Activated CD4-positive, CD25-positive, alpha-beta regulatory T cell treated with anti-CD3 and anti-CD28 coated beads, Interleukin-2, amount 50 U/mL, for 16 hours (primary cell): ENCODE results near the gene CBR1.

Experiments
- DNase-seq: peaks from one replicate; pipeline ENCODE4 v3.0.0-alpha.2; 2020; ENCODE audit warnings: low read depth, low spot score

CBR1 gene

DNA sequence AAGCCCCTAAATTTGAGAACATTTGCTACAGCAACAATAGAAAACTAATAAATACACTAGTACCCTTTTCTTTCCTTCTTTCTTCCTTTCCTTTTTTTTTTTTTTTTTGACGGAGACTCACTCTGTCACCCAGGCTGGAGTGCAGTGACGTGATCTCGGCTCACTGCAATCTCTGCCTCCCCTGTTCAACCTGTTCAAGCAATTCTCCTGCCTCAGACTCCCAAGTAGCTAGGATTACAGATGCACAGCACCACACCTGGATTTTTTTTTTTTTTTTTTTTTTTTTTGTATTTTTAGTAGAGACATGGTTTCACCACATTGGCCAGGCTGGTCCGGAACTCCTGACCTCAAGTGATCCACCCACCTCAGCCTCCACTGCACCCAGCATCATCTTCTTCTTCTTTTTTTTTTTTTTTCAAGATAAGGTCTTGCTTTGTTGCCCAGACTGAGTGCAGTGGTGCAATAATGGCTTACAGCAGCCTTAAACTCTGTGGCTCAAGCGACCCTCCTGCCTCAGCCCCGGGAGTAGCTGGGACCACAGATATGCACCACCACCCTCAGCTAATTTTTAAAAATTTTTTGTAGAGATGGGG lies 45.4 kb downstream of the CBR1 start:
- no peak for DNase-seq

DNA sequence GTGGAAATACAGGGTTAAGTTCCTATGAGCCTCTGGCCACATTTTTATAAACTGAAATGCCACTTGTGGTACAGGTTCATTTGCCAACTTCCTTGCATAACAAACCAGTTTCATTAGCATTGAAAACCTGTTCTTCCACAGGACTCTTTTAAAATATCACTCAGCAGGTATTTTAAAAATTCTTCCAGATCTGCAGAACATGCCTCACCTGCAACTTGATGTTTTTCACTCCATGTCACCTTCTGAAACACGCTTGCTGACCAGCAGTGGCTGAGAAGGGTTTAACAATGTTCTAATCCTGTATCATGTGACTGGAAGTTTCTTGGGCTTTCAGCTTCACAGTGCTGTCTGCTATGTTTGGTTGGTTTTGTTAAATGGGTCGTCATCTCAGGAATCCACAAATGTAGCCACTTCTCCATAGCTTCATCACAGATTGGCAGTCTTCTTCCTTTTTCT lies 47.5 kb downstream of the CBR1 start:
- no peak for DNase-seq

DNA sequence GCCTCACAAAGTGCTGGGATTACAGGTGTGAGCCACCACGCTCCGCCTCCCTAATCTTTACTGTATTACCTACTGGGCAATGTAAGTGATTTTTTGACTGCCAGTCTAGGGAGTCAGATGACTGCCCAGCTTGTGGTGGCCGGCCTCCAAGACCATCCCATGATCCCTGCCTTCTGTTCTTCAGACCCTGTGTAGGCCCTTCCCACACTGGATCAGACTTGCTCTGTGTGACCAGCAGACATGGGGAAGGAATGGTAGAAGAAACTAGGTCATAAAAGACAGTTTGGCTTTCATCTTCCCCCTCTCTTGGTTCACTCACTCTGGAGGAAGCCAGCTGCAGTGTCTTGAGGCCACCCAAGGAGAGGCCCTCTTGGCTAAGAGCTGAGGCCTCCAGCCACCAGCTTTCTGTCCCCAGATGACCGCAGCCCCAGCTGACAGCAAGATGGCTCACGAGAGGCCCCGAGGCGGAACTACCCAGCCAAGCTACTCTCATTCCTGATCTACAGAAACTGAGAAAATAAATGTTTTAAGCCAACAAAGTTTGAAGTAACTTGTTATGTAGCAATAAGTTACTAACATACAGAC lies 50.6 kb downstream of the CBR1 start:
- no peak for DNase-seq
